IPS-11a (cell line): ENCODE measurements around the gene HNRNPLL.

Experiments
- H3K4me3 ChIP-seq: one replicate; pipeline ENCODE4 v1.5.1; 2013; ENCODE audit warnings: low read depth, low read length, control low read depth

Gene HNRNPLL

DNA sequence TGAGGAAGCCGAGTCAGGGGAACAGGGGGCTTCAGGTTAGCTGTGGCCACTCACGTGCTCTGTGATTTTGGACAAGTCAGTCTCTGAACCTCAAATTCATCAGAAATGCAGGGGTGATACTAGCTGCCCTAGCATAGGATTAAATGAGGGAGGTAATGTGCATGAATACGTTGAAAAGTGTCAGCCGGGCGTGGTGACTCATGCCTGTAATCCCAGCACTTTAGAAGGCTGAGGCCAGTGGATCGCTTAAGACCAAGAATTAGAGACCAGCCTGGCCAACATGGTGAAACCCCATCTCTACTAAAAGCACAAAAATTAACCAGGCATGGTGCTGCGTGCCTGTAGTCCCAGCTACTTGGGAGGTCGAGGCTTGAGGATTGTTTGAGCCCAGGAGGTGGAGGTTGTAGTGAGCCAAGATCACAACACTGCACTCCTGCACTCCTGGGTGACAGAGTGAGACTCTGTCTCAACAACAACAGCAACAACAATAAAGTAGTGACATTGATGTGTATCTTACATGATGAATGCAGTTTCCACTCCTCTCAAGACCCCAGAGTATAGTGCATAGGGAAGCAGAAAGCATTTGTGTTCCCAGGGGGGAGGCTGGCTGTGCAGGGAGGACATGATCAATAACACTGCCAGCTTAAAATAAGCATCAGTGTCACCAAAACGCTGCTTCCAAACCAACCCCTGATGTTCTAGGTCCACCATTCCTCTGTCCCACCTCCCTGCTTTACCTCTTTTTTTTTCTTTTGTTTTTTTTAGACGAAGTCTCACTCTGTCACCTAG is 68.8 kb downstream of the HNRNPLL start:
- no peak overlapping the region for H3K4me3 ChIP-seq

DNA sequence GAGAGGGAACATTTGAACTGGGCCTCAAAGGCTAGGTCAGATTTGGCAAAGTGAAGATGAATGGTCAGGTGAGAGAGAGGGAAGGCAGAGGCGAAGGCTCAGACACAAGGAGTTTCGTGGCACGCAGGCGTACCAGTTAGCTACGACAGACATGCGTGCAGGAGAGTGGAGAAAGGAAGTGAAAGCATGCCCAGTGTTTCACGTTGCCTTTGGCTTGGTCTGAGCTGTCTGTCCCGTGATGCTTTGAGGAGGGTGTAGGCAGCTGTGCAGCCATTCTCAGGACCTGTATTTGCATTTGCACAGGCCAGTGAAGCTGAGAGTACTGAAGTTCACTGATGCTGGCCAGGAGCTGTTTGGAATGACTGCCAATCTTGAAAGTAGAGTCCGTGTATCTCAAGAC is 69.5 kb downstream of the HNRNPLL start:
- H3K4me3 ChIP-seq = no peak overlapping the region

DNA sequence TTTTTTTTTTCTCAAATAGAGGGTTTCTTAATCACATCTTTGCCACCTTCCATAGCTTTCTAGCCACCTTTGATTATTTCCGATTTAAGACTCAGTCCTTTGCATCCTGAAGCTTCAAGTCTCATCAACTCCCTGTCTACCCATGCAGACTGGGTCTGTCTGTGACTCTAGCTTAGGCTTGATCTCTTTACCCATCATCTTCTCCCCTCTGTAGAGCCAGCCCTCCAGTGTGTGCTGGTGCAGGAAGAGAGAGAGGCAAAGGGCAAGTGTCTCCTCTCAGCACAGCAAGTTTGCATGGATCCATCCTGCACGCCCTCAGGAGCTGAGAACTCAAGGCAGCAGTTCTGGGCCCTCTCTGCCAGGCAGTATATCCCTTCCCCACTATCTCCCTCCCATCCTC is 70.4 kb downstream of the HNRNPLL start:
- no peak overlapping the region for H3K4me3 ChIP-seq

DNA sequence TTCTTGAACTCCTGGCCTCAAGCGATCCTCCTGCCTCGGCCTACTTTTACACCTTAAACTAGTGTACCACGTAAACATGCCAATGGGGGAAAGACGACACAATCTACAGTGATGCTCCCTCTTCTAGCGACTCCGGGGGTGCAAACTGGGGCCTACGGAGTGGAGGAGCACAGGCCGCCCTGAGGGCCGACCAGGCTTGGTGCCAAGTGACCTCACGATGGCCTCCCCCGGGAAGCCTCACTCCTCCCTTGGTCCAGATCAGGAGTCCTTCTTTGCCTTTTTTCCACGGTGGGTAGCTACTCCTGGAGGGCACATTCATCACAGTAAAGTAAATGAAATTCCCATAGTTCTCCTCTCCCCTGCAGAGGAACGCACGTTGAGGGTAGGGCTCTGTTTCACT is 73.5 kb downstream of the HNRNPLL start:
- H3K4me3 ChIP-seq = no peak overlapping the region

DNA sequence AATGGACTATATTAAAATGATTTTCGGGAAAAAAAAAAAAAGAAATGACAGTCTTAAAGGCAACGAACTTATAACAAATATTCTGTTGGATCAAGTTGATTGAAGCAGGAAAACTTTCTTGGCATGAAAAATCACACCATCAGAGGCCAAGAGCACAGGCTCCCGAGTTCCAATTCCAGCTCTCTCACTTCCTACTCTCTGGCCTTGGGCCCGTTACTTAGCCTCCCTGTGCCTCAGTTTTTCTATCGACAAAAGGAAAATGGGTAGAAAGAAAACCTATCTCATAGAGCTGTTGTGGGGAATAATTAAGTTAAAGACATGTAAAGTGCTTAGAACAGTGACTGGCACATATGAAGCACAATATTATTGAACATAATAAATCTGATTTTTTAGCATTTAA is 74.2 kb downstream of the HNRNPLL start:
- H3K4me3 ChIP-seq = no peak overlapping the region

DNA sequence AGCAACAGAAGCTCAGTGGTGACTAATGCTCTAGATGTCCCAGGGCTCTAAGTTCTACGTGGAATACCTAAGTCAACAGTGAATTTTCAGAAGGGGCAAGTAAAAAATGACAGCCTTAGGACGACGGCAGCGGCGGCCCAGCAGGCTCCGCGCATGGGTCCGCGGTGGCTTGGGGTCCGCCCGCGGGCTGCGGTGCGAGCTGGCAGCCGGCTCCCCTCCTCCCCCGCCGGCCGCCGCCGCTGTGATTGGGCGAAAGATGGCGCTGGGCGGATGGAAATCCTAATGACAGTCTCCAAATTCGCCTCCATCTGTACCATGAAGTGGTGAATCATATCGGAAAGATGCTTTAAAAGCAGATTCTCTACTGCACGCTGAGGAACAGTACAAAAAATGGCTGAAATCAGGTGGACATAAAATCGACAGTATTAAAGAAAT is 74.7 kb downstream of the HNRNPLL start:
- H3K4me3 ChIP-seq = no peak overlapping the region

DNA sequence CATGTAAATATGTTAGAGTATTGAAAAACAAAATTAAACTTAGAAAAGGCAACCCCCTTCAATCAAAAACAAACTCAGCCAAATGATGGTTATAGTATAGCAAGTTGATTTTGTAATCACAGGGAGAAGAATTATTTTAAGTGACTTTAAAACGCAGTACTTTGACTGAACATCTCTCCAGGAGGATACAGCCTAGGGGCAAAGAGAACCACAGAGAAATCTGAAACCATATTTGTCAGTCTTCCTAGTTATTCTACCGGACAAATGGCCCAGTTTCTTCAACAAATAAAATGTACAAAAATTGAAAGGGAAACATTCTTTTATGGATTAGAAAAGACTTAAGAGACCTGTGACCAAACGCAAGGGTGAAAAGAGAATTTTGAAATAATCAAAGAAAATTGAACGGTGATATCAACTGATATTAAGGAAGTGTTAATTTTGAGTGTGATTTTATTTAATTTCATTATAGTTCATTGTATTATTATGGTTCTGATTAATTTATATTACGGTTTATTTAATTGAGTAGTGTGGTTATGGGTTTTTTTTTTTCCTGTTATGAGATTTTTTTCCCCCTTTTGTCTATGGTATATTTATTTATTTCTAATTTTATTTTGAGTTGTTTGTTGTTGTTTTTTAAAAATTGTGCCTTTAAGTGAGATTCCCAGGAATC is 75.3 kb downstream of the HNRNPLL start:
- H3K4me3 ChIP-seq = no peak overlapping the region

DNA sequence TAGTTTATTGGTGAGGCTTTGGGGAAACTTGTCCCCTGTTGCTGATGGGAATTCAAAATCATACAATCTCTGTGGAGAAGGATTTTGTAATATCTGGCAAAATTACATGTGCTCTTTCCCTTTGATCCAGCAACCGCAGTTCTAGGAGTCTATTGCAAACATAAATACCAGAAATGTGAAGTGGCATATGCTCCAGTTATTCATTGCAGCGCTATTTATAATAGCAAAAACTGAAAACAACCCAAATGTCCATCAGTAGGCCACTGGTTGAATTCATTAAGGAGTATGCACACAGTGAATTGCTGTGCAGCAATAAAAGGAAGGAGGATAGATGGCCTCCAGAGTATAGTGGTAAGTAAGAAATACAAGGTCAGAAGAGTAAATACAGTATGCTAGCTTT is 76.5 kb downstream of the HNRNPLL start:
- H3K4me3 ChIP-seq = no peak overlapping the region

DNA sequence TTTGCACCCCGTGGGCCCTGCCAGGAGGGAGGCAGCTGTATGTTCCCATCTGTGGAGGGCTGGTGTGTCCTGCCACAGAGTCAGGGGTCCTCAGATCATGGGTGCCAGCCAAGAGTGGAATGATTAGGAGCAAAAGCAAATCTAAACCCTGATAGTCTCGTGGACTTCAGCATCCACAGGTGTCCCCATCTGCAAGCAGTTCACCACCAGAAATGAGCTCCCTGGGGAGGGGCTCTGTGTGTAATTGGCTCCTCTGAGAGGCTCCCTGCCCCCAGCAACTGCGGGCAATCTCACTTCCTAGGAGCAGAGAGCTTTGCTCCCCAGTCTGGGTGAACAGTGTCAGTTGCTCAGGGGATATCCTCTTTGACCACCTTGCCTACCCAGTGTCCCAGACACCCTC is 78.1 kb downstream of the HNRNPLL start:
- H3K4me3 ChIP-seq = no peak overlapping the region

DNA sequence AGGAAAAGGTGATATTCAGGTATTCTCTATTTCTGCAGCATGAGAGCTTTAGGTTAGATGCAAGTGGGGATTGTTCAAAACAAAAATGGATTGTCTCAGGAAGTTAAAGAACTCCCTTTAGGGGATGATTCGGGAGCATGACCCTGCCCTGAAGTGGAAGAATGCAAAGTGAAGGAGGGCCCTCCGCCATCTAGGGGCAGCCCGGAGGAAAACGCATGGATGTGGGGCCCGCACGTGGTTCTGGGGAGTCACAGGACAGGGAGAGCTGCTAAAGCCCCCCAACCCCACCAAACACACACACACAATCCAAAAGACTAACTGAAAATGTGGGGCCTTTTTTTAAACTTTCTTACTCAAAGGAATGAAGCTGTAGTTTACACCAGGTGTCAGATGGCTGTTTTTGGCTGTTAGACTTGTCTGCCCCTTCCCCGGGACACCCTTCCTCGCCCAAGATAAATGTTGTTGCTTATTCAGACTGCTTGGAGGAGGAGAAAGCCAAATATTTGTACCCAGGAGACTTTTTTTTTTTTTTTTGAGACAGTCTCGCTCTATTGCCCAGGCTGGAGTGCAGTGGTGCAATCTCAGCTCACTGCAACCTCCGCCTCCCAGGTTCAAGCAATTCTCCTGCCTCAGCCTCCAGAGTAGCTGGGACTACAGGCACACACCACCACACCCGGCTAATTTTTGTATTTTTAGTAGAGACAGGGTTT is 78.8 kb downstream of the HNRNPLL start:
- no peak overlapping the region for H3K4me3 ChIP-seq

DNA sequence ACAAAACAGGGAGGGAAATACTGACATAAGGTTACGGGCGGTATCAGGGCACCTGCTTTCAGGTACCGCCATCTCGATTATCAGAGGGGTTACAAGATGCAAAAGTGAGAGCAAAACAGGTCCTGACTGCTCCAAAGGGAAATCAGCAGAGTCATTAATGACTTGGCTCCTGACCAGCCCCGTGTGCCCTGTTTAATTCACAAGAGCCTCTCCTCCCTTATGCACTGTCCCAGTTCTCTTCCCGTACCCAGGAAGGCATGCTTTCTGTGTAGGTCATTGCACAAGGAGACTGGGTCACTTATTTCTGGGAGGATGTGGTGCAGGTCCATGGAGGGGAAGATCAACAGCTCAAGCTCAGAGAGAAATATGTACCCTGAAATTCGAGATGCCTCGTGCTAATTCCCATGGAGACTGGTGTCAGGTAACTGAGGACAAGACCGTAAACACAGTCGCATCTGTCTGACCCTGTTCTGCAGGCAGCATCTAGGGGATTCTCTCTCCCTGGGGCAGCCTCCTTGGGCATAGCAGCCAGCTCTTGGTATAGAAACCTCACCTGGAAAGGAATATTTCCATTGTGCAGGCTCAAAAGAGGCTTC is 79.9 kb downstream of the HNRNPLL start:
- H3K4me3 ChIP-seq = no peak overlapping the region

DNA sequence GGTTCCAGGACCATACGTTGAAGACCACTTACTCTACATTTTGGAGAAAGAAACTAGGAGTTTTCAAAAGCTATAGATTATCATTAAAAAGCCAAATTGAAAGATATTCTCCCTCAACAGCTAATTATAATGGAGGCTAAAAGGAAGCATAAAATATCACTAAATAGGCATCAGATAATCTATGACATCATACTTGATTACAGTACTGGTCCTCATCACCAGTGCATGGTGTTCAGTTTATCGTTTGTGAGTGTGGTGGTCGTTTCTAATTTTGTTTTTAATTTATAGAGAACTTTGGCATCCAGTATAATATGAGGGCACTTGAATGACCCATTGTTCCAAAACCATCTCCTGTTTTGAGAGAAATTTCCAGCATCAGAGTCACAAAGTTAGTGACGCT is 80.9 kb downstream of the HNRNPLL start:
- H3K4me3 ChIP-seq = no peak overlapping the region

DNA sequence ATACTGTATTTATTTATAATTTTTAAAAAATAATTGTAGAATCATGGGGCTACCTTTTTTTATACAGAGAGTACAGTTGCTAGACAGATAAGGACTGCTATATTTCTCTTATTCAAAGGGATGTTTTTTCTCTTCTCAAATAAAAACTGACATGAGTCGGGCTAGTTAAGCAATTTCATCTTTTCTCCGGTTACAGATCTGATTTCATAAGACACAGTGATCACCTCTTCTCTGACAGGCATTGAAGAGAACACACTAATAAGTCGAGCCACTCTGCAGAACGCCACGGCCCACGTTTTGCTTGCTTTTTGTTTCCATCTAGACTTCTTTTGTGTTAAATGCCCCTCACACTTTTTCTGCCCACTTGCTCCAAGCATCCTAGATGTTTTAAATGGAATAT is 85.4 kb downstream of the HNRNPLL start:
- H3K4me3 ChIP-seq = no peak overlapping the region

DNA sequence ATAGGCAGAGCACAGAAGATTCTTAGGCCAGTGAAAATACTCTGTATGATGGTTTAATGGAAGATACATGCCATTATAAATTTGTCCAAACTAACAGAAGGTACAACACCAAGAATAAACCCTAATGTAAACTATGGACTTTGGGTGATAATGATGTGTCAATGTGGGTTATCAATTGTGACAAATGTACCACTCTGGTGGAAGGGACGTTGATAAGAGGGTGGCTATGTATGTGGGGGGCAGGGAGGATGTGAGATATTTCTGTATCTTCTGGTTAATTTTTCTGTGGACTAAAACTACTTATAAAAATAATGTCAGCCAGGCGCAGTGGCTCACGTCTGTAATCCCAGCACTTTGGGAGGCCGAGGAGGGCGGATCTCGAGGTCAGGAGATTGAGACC is 86.2 kb downstream of the HNRNPLL start:
- H3K4me3 ChIP-seq = no peak overlapping the region

DNA sequence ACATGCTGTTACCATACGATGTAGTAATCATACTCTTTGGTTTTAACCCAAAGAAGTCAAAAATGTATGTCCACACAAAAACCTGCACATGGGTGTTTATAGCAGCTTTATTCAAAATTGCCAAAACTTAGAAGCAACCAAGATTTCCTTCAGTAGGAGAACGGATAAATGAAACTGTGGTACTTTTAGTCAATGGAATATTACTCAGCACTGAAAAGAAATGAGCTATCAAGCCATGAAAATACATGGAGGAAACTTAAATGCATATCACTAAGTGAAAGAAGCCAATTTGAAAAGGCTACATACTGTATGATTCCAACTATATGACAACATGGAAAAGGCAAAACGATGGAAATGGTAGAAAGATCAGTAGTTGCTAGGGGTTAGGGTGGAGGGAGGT is 86.6 kb downstream of the HNRNPLL start:
- H3K4me3 ChIP-seq = no peak overlapping the region

DNA sequence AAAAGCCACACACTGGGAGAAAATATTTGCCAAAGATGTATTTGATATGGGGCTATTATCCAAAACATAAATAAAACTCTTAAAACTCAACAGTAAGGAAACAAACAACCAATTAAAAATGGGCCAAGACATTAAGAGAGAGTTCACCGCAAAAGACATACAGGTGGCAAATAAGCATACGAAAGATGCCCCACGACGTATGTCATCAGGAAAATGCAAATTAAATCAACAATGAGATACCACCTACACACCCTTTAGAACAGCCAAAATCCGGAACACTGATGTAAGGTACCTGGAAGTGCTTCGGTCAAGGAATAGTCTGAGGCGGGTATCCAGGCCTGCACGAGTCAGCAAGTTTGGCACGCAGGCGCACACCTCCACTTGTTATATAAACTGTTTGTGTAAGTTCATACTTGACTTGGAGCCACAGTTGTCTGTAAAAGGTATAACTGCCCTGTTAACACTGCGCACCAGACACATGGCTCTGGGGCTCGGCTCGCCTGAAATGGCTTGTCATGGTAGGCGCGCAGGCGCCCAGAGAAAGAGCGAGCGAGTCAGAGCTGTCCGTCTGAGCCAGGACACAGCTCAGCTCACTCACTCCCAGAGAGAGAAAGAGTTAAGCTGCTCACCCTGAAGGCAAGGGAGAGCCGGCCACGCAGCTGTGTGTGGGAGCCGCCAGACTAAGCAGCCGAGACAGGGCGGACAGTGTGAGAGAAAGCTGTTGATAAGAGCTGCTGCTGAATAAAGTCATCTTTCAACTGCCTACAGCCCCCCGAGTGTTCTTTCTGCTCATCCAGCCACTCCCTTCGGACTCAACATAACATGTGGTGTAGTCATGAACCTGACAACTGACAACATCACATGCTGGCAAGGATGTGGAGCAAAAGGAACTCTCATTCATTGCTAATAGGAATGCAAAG is 87.3 kb downstream of the HNRNPLL start:
- H3K4me3 ChIP-seq = no peak overlapping the region

DNA sequence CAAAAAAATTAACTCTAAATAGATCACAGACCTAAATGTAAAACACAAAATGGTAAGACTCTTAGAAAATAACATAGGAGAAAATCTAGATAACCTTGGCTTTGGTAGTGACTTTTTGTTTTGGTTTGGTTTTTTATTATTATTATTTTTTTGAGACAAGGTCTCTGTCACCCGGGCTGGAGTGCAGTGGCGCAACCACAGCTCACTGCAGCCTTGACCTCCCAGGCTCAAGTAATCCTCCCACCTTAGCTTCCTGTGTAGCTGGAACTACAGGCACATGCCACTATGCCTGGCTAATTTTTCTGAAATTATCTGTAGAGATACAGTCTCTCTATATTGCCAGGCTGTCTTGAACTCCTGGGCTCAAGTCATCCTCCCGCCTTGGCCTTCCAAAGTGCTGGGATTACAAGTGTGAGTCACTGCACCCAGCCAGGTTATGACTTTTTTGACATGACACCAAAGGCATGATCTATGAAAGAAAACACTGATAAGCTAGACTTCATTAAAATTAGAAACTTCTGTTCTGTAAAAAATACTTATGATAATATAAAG is 88.0 kb downstream of the HNRNPLL start:
- H3K4me3 ChIP-seq = no peak overlapping the region

DNA sequence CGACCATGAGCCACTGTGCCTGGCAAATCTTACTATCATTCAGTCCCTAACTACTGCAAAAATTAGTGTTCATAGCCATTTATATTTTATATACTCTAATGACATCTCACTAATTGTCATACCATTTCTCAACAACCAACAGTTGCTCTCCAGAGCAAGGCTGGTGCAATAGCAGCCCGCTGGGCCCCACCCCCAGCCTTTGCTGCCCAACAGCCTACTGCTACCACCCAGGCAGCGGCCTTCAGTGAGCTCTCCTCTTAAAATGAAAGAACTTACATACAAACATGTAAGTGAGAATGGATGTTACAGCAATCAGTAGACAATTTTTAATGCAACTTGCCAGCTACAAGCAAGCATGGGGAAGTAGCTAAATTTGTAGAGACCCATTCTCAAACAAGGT is 90.5 kb downstream of the HNRNPLL start:
- H3K4me3 ChIP-seq = no peak overlapping the region
